GM21825 (cell line): ENCODE measurements around the gene TGM3.

Source experiments
- ATAC-seq: cut with Tn5 transposase; IDR thresholded peaks from one replicate; pipeline ENCODE4 v1.9.1; 2021; ENCODE audit warnings: mild to moderate bottlenecking, moderate library complexity; ENCODE audit not compliant: unreplicated experiment

Gene TGM3

GRCh38 chr20:2335096-2335870 lies 39.5 kb downstream of the TGM3 start:
- ATAC-seq = no peak

GRCh38 chr20:2336471-2336870 lies 40.7 kb downstream of the TGM3 start:
- ATAC-seq = no peak

GRCh38 chr20:2337142-2337541 lies 41.3 kb downstream of the TGM3 start:
- no peak for ATAC-seq

GRCh38 chr20:2338411-2339066 lies 42.7 kb downstream of the TGM3 start:
- ATAC-seq = no peak

DNA sequence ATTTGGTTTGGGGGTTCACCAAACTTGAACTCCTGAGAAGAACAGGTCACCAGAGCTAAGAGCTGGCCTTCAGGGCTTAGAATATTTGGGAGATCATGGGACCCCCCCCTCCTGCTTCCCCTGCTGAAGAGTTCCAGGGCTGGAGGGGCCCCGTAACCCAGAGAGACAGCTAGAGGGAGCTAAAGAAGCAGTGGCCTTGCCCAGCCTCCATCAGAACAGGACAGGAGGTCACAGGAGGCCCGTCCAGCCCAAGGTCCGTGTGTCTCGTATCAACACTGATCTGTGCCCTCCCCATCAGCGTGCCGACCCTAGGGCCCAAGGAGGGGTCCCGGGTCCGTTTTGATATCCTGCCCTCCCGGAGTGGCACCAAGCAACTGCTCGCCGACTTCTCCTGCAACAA lies 44.3 kb downstream of the TGM3 start:
- ATAC-seq = no peak

- ATAC-seq = no peak
Observed at GRCh38 chr20:2340823-2341222, 45.0 kb downstream of the TGM3 start.

- ATAC-seq = no peak
Observed at GRCh38 chr20:2341336-2341735, 45.5 kb downstream of the TGM3 start.

- no peak for ATAC-seq
Observed at GRCh38 chr20:2342243-2342642, 46.4 kb downstream of the TGM3 start.

DNA sequence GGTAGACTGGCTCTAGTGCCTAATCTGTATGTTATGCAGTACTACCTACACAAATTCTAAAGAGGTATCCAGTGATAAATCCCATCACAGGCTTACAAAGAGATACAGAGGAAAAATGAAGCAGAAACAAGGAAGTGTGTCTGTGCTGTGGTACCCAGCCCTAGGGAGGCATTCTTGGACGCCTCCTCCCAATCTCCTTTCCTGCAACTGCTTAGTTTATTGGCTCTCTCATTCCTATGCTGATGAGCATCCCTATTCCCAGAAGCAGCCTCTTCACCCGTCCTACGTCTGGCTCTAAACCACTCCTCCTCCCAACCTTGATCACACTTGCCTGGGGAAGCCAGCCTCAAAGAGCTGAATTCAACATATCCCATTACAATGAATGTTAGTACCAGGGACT lies 50.4 kb downstream of the TGM3 start:
- ATAC-seq = no peak

DNA sequence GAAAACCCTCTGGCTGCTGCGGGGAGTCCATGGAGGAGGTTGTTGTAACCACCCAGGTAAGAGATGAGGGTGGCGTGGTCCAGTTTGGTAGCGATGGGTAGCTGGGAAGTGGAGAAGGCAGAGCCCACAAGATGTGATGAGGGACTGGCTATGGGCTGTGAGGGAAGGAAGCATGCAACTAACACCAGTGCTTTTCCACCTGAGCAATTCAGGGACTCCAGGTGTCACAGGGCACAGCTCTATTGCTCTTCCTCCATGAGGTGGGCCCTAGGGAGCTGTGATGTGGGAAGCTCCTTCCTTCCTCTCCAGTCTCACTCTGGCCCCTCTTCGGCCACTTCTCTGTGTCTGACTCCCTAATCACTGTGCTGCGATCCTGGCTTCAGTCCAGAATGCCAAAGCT lies 52.5 kb downstream of the TGM3 start:
- ATAC-seq = no peak

GRCh38 chr20:2349801-2350200 lies 54.0 kb downstream of the TGM3 start:
- no peak for ATAC-seq

DNA sequence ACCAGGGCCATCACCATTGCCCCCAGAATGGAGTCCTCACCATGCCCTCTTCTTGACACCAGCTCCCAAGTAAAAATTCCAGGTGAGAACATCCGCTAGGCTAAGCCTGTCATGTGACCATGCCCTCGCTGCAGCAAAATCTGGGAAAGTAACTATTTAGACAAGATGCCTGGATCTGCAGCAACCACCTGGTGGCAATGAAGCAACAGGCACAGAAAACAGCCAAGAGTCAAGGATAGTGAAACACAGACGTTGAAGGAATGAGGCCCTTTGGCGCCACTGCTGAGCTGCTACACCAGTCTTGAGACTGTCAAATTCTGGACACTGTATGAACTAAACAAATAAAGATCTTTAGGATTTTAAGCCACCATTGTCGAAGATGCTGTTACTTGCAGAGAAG lies 54.8 kb downstream of the TGM3 start:
- no peak for ATAC-seq

DNA sequence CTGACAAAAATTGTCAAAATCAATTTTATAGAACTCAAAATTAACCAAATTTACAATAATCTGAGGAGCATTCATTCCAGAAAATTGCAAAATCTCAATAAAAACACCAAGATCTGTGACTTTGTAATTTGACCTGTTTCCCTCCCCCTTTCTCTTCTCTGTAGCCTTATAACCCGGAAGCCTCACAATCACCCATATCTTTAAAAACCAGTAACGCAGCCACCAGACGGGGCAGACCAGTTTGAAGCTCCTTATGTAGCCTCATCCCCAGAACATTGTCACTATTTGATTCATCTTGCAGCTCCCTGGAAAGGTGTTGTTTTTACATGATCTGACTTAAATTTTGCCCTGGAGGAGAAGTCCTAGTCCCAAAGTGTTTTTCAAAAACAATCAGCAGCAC lies 57.4 kb downstream of the TGM3 start:
- no peak for ATAC-seq

GRCh38 chr20:2357114-2357513 lies 61.3 kb downstream of the TGM3 start:
- no peak for ATAC-seq

- ATAC-seq = no peak
Observed at GRCh38 chr20:2358006-2358405, 62.2 kb downstream of the TGM3 start.

DNA sequence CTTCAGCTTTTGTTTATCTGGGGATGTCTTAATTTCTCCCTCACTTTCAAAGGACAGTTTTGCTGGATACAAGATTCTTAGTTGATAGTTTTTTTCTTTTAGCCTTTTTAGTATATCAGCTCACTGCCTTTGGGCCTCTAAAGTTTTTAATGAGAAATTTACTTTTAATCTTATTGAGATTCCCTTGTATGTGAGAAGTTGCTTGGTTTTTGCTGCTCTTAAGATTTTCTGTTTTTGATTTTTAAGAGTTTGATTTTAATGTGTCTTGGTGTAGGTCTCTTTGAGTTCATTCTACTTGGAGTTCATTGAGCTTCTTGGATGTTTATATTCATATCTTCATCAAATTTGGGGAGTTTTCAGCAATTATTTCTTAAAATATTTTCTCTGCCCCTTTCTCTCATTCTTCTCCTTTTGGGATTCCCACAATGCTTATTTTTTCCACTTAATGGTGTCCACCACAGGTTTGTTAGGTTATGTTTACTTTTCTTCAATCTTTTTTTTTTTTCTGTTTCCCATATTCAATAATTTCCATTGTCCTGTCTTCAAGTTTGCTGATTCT lies 65.3 kb downstream of the TGM3 start:
- no peak for ATAC-seq

- ATAC-seq = no peak
Observed at GRCh38 chr20:2363187-2363586, 67.4 kb downstream of the TGM3 start.

- ATAC-seq = no peak
Observed at GRCh38 chr20:2363587-2363986, 67.8 kb downstream of the TGM3 start.

GRCh38 chr20:2364044-2364443 lies 68.2 kb downstream of the TGM3 start:
- ATAC-seq = no peak

DNA sequence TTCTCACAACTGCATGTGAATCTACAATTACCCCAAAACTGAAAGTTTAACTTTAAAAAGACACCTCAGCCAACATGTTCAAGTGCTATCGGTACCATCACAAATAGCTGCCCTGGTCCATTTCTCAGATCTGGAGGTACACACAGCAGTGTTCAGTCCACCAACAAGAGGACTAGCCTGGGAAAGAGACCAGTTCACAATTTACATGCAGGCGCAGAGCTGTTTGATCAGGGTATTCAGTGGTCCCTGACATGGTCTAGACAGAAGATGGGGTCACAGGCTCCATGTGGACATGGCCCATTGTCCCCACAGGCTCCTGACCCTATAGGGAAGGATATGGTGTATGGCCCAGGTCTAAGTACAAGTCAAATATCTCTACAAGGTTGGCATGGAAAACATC lies 69.3 kb downstream of the TGM3 start:
- ATAC-seq = no peak

DNA sequence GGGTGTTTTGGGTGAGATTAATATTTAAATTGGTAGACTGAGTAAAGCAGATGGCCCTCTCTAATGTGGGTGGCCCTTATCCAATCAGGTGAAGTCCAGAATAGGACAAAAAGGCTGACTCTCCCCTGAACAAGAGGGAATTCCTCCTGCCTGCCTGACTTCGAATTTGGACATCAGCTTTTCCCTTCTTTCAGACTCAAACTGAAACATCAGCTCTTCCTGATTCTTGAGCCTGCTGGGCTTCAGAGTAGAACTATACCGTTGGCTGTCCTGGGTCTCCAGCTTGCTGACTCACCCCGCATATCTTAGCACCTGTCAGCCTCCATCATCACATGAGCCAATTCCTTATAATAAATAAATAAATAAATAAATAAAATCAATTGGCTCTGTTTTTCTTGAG lies 69.9 kb downstream of the TGM3 start:
- no peak for ATAC-seq

GRCh38 chr20:2368621-2369020 lies 72.8 kb downstream of the TGM3 start:
- ATAC-seq = no peak
